IMR-90 (cell line): ENCODE measurements around the gene MTUS2. TPM values are rescaled to one million over a fixed set of nuclear protein-coding genes. Genes with fewer than 3 reads are reported as not detected.

Experiments
- ATAC-seq: fragments of 200-7000 bp; cut with Tn5 transposase; 2 replicates; pipeline ENCODE4 v1.9.1; 2020; ENCODE audit warnings: low read depth, mild to moderate bottlenecking, moderate library complexity
- BruUV-seq: library from RNA; stranded (reverse); fragments of 400-500 nt; replicated peaks from 2 replicates; lab custom pipeline; 2021; lab: Mats Ljungman, UMichigan
- CTCF ChIA-PET: fragments of 300-600 bp; formaldehyde crosslinking; extraction: SDS; loops from one replicate; lab custom pipeline; 2021; ENCODE audit warnings: antibody characterized with exemption; lab: Yijun Ruan, JAX
- POLR2A ChIA-PET: fragments of 300-600 bp; sonication (Branson Sonifier 250); formaldehyde crosslinking; loops from one replicate; lab custom pipeline; 2022; ENCODE audit warnings: antibody characterized with exemption; ENCODE audit not compliant: unreplicated experiment; lab: Charles Lee
- DNase-seq: peaks from one replicate; pipeline ENCODE4 v3.0.0; 2013
- H2AFZ ChIP-seq: replicated peaks from 2 replicates; pipeline ENCODE3; 2013; ENCODE audit warnings: low read length, mild to moderate bottlenecking; ENCODE audit not compliant: poor library complexity
- H2AK5ac ChIP-seq: 2 replicates; pipeline ENCODE4 v1.6.1; 2013; ENCODE audit warnings: low read depth, low read length, inconsistent platforms
- H2AK9ac ChIP-seq: replicated peaks from 2 replicates; pipeline ENCODE3; 2013; ENCODE audit warnings: mild to moderate bottlenecking, low read depth, low read length, moderate library complexity; ENCODE audit not compliant: poor library complexity
- H2BK120ac ChIP-seq: 2 replicates; pipeline ENCODE4 v1.6.1; 2013; ENCODE audit warnings: low read depth, low read length, inconsistent platforms
- H2BK15ac ChIP-seq: 3 replicates; pipeline ENCODE4 v1.6.1; 2013; ENCODE audit warnings: low read depth, low read length, inconsistent platforms
- H2BK20ac ChIP-seq: 2 replicates; pipeline ENCODE4 v1.6.1; 2013; ENCODE audit warnings: low read depth, mild to moderate bottlenecking, inconsistent platforms, low read length, moderate library complexity
- H2BK5ac ChIP-seq: 2 replicates; pipeline ENCODE4 v1.6.1; 2013; ENCODE audit warnings: mild to moderate bottlenecking, low read depth, low read length, inconsistent platforms; ENCODE audit not compliant: poor library complexity, severe bottlenecking
- H3K14ac ChIP-seq: replicated peaks from 2 replicates; pipeline ENCODE4 v1.6.1; 2013; ENCODE audit warnings: low read depth, low read length, inconsistent platforms
- H3K18ac ChIP-seq: 2 replicates; pipeline ENCODE4 v1.6.1; 2013; ENCODE audit warnings: low read depth, low read length, control low read depth
- H3K23ac ChIP-seq: 2 replicates; pipeline ENCODE4 v1.6.1; 2013; ENCODE audit warnings: low read depth, low read length, inconsistent platforms
- H3K27ac ChIP-seq: 2 replicates; pipeline ENCODE4 v1.5.1; 2013; ENCODE audit warnings: mild to moderate bottlenecking, control low read depth, low read length; ENCODE audit not compliant: insufficient read depth
- H3K27me3 ChIP-seq: 2 replicates; pipeline ENCODE4 v1.6.1; 2013; ENCODE audit warnings: low read length; ENCODE audit not compliant: control insufficient read depth, insufficient read depth
- H3K36me3 ChIP-seq: 2 replicates; pipeline ENCODE4 v1.6.1; 2013; ENCODE audit warnings: low read length, mixed read lengths; ENCODE audit not compliant: control insufficient read depth, insufficient read depth
- H3K4ac ChIP-seq: 2 replicates; pipeline ENCODE4 v1.6.1; 2013; ENCODE audit warnings: low read depth, low read length, inconsistent platforms
- H3K4me1 ChIP-seq: 2 replicates; pipeline ENCODE4 v1.6.1; 2013; ENCODE audit warnings: low read length, mixed read lengths; ENCODE audit not compliant: control insufficient read depth, insufficient read depth
- H3K4me2 ChIP-seq: 2 replicates; pipeline ENCODE4 v1.6.1; 2013; ENCODE audit warnings: low read depth, mild to moderate bottlenecking, control low read depth, low read length, moderate library complexity
- H3K4me3 ChIP-seq: 2 replicates; pipeline ENCODE4 v1.5.1; 2013; ENCODE audit warnings: low read depth, mild to moderate bottlenecking, control low read depth, low read length, moderate library complexity; ENCODE audit not compliant: insufficient read depth
- H3K56ac ChIP-seq: 2 replicates; pipeline ENCODE4 v1.6.1; 2013; ENCODE audit warnings: low read length, inconsistent platforms; ENCODE audit not compliant: insufficient read depth; ENCODE audit errors: extremely low read depth
- H3K79me1 ChIP-seq, 2 experiments: 2 replicates each; pipeline ENCODE4 v1.6.1; 2013; ENCODE audit warnings: low read length in 2 of 2, inconsistent platforms in 1 of 2, low read depth in 1 of 2
- H3K9ac ChIP-seq: 2 replicates; pipeline ENCODE4 v1.6.1; 2013; ENCODE audit warnings: low read depth, low read length, control low read depth
- H3K9me1 ChIP-seq: 2 replicates; pipeline ENCODE4 v1.6.1; 2013; ENCODE audit warnings: low read length, inconsistent platforms; ENCODE audit not compliant: insufficient read depth
- H3K9me3 ChIP-seq: 2 replicates; pipeline ENCODE4 v1.6.1; 2013; ENCODE audit warnings: low read length; ENCODE audit not compliant: control insufficient read depth, insufficient read depth
- H4K20me1 ChIP-seq: 2 replicates; pipeline ENCODE4 v1.6.1; 2013; ENCODE audit warnings: low read length, inconsistent platforms; ENCODE audit not compliant: insufficient read depth
- H4K5ac ChIP-seq: 2 replicates; pipeline ENCODE4 v1.6.1; 2013; ENCODE audit warnings: mild to moderate bottlenecking, low read depth, low read length, control low read depth
- H4K8ac ChIP-seq, 2 experiments: 2 replicates each; pipeline ENCODE4 v1.6.1; 2013; ENCODE audit warnings: low read depth in 2 of 2, low read length in 2 of 2, control low read depth in 1 of 2, inconsistent platforms in 1 of 2
- H4K91ac ChIP-seq: 2 replicates; pipeline ENCODE4 v1.6.1; 2013; ENCODE audit warnings: low read depth, low read length, inconsistent platforms; ENCODE audit not compliant: insufficient read depth
- BHLHE40 ChIP-seq: fragments of 150-350 bp; IDR thresholded peaks from 2 replicates; pipeline ENCODE4 v1.6.1; 2016; ENCODE audit warnings: mild to moderate bottlenecking, low read depth, low read length
- CEBPB ChIP-seq: IDR thresholded peaks from 2 replicates; pipeline ENCODE4 v1.6.1; 2012; ENCODE audit warnings: low read depth, low read length, improper control_type of control experiment
- CHD1 ChIP-seq: IDR thresholded peaks from 2 replicates; pipeline ENCODE4 v1.6.1; 2012; ENCODE audit warnings: low read depth, low read length, improper control_type of control experiment
- FOS ChIP-seq: fragments of 150-350 bp; IDR thresholded peaks from 2 replicates; pipeline ENCODE4 v1.6.1; 2016; ENCODE audit warnings: low read depth, low read length
- MAFK ChIP-seq: IDR thresholded peaks from 2 replicates; pipeline ENCODE4 v1.6.1; 2012; ENCODE audit warnings: low read depth, low read length, improper control_type of control experiment
- NFE2L2 ChIP-seq: fragments of 150-350 bp; IDR thresholded peaks from 2 replicates; pipeline ENCODE4 v1.6.1; 2016; ENCODE audit warnings: low read depth, mild to moderate bottlenecking, low read length
- POLR2A ChIP-seq: IDR thresholded peaks from 2 replicates; pipeline ENCODE4 v1.6.1; 2012; ENCODE audit warnings: mild to moderate bottlenecking, low read depth, low read length
- RAD21 ChIP-seq: IDR thresholded peaks from 2 replicates; pipeline ENCODE4 v1.6.1; 2012; ENCODE audit warnings: low read length, improper control_type of control experiment
- RFX5 ChIP-seq: IDR thresholded peaks from 2 replicates; pipeline ENCODE4 v1.8.0; 2012; ENCODE audit warnings: low read depth, mild to moderate bottlenecking, low read length, moderate library complexity
- USF2 ChIP-seq: fragments of 150-350 bp; IDR thresholded peaks from 2 replicates; pipeline ENCODE4 v1.6.1; 2017; ENCODE audit warnings: mild to moderate bottlenecking, antibody characterized with exemption, low read length, low read depth
- WGBS, 2 experiments: methylation state at CpG; one replicate each; pipeline versions ENCODE4 v1.1.5 to v1.1.7; 2013; ENCODE audit warnings: missing lambda C conversion rate in 2 of 2; ENCODE audit not compliant: insufficient read length in 1 of 2; ENCODE audit errors: extremely low coverage in 2 of 2; 5-methylcytosine and 5-hydroxymethylcytosine counted together
- dilution Hi-C: fragments of 300-500 bp; cut with HindIII; formaldehyde crosslinking; loops from one replicate; pipeline ENCODE4 v1.14.3; 2018; ENCODE audit warnings: low sequenced_read_pairs; ENCODE audit not compliant: unreplicated experiment
- in situ Hi-C: fragments of 300-500 bp; cut with MboI; formaldehyde crosslinking; loops from 3 replicates; pipeline ENCODE4 v1.14.3; 2019; ENCODE audit warnings: low sequenced_read_pairs, inconsistent platforms, mixed read lengths
- intact Hi-C: fragments of 100-400 bp; cut with micrococcal nuclease; formaldehyde crosslinking; loops from 2 replicates; pipeline ENCODE4 v1.10.0; 2022
- polyA plus RNA-seq, 3 experiments: library from polyadenylated mRNA; depleted of rRNA; stranded (reverse); fragments of >200 nt; gene quantifications; 2 replicates each; pipeline ENCODE4 v1.2.3, GENCODE V29; 2012; ENCODE audit warnings: low replicate concordance in 1 of 3
- total RNA-seq: library from RNA; depleted of rRNA; stranded (reverse); fragments of >200 nt; gene quantifications from 2 replicates; pipeline ENCODE4 v1.2.3, GENCODE V29; 2012

Gene MTUS2
- total and polyA plus RNA-seq, 2 of the 4 experiments (the other 2 are of a cell fraction), result under 0.01 to 0.02 TPM

- H3K4ac ChIP-seq, result no peak overlapping the region
- dilution Hi-C loops, result no loop called here
Measured at GRCh38 chr13:29418026-29418425, 597.9 kb downstream of the MTUS2 start.

More at GRCh38 chr13:29418026-29418425, 597.9 kb downstream of the MTUS2 start:
- H4K8ac ChIP-seq, result no peak overlapping the region
- no peak overlapping the region for H3K4me2 ChIP-seq
- BruUV-seq, result no TSS peak
- H3K18ac ChIP-seq, result no peak overlapping the region
- H3K4me3 ChIP-seq, result no peak overlapping the region
- no peak overlapping the region for H2BK15ac ChIP-seq
- no peak overlapping the region for H2BK120ac ChIP-seq
- H3K9me3 ChIP-seq, result no peaks in the 10 kb centered on the region
- POLR2A ChIA-PET, result no interaction called here
- H4K20me1 ChIP-seq, result no peaks in the 10 kb centered on the region
- intact Hi-C loops (no loop called here), in situ Hi-C loops (no loop called here)
- no peak overlapping the region for H2AK9ac ChIP-seq
- H3K79me1 ChIP-seq, result no peaks in the 10 kb centered on the region
- no peak overlapping the region for H3K56ac ChIP-seq
- no peak overlapping the region for H4K5ac ChIP-seq
- H2AFZ ChIP-seq, result no peak overlapping the region
- no peak overlapping the region for H2BK5ac ChIP-seq
- no peaks in the 10 kb centered on the region for H3K36me3 ChIP-seq
- CTCF ChIA-PET, result no interaction called here
- H3K9me1 ChIP-seq, result no peaks in the 10 kb centered on the region
- H3K14ac ChIP-seq, result no peak overlapping the region
- no peak overlapping the region for H3K27ac ChIP-seq
- peaks cover 17% of the 10 kb centered on the region for H3K27me3 ChIP-seq
- DNase-seq (no peak), ATAC-seq (no peak)
- no CpG with 5 or more reads among the region's 3 CpGs for WGBS, 2 experiments
- no peak overlapping the region for H2BK20ac ChIP-seq
- H3K9ac ChIP-seq, result no peak overlapping the region
- no peak overlapping the region for H4K91ac ChIP-seq
- H2AK5ac ChIP-seq, result no peak overlapping the region
- no peak overlapping the region for H3K23ac ChIP-seq
- TF ChIP-seq CEBPB, result no peak
- TF ChIP-seq NFE2L2, result no peak
- no peak for TF ChIP-seq POLR2A
- TF ChIP-seq CHD1, result no peak
- TF ChIP-seq MAFK, result no peak
- no peak for TF ChIP-seq RAD21
- no peak for TF ChIP-seq USF2
- no peak for TF ChIP-seq BHLHE40
- no peak for TF ChIP-seq FOS
- TF ChIP-seq RFX5, result no peak
- no peaks in the 10 kb centered on the region for H3K4me1 ChIP-seq
